NOMO-1 (cell line): ENCODE results near the gene ELOVL6.
A peak's percentile ranks its signal among the peaks of the same experiment; 100 is the strongest.

ENCODE experiments used
- DNase-seq, 2 experiments: peaks; one replicate each; lab custom pipeline; 2025; ENCODE audit not compliant: unreplicated experiment in 2 of 2; lab: John Stamatoyannopoulos, UW

ELOVL6 gene

GRCh38 chr4:110130576-110131358, 67.6 kb downstream of the ELOVL6 start:
- DNase-seq, result no peak

- DNase-seq, result no peak
These were observed 68.9 kb downstream of the ELOVL6 start for GRCh38 chr4:110129544-110129943.

- DNase-seq, result no peak
These were observed 69.9 kb downstream of the ELOVL6 start for GRCh38 chr4:110128472-110128919.

GRCh38 chr4:110128029-110128428, 70.4 kb downstream of the ELOVL6 start:
- DNase-seq, result no peak

GRCh38 chr4:110124711-110125110, 73.7 kb downstream of the ELOVL6 start:
- DNase-seq, result no peak

GRCh38 chr4:110122201-110122600, 76.2 kb downstream of the ELOVL6 start:
- DNase-seq, result no peak

- no peak for DNase-seq
These were observed 77.9 kb downstream of the ELOVL6 start for GRCh38 chr4:110120506-110120905.

- DNase-seq, result no peak
These were observed 78.5 kb downstream of the ELOVL6 start for GRCh38 chr4:110119880-110120279.

- no peak for DNase-seq
These were observed 79.1 kb downstream of the ELOVL6 start for GRCh38 chr4:110119337-110119736.

GRCh38 chr4:110112056-110112455, 86.4 kb downstream of the ELOVL6 start:
- DNase-seq, result no peak

GRCh38 chr4:110109455-110109854, 89.0 kb downstream of the ELOVL6 start:
- no peak for DNase-seq

GRCh38 chr4:110108960-110109359, 89.5 kb downstream of the ELOVL6 start:
- no peak for DNase-seq

GRCh38 chr4:110108422-110108821, 90.0 kb downstream of the ELOVL6 start:
- peak in 1 of 2 experiments; percentile 50 for DNase-seq

GRCh38 chr4:110107866-110108265, 90.5 kb downstream of the ELOVL6 start:
- peak in 1 of 2 experiments; percentile 34 for DNase-seq

GRCh38 chr4:110106931-110107296, 91.5 kb downstream of the ELOVL6 start:
- DNase-seq, result no peak

GRCh38 chr4:110104661-110105060, 93.8 kb downstream of the ELOVL6 start:
- DNase-seq, result no peak

- DNase-seq, result no peak
These were observed 98.8 kb downstream of the ELOVL6 start for GRCh38 chr4:110099638-110100037.

- no peak for DNase-seq
These were observed 102.0 kb downstream of the ELOVL6 start for GRCh38 chr4:110096405-110096804.

GRCh38 chr4:110092646-110093045, 105.8 kb downstream of the ELOVL6 start:
- no peak for DNase-seq

GRCh38 chr4:110091434-110092140, 106.8 kb downstream of the ELOVL6 start:
- no peak for DNase-seq

- DNase-seq, result no peak
These were observed 109.7 kb downstream of the ELOVL6 start for GRCh38 chr4:110088670-110089069.

GRCh38 chr4:110087070-110087708, 111.2 kb downstream of the ELOVL6 start:
- no peak for DNase-seq
